Neural cell (in vitro differentiated cells): ENCODE data around the gene C10orf62. TPM values are rescaled to one million over a fixed set of nuclear protein-coding genes. Genes with fewer than 3 reads are reported as not detected.
"Not testable (repeated sequence)": the region's sequence is repeated elsewhere in the genome, so short reads cannot be mapped to it uniquely, and the experiment has no call there.

Source experiments
- H2AFZ ChIP-seq: fragments of 200-600, 300-800 bp; sonication (generic), shearing (Covaris generic); 2 replicates; pipeline ENCODE4 v1.6.0; 2014; ENCODE audit warnings: low read depth, mild to moderate bottlenecking, antibody characterized with exemption, low read length, moderate library complexity
- H3F3A ChIP-seq: fragments of 200-600 bp; shearing (Covaris generic); 2 replicates; pipeline ENCODE4 v1.6.1; 2016; ENCODE audit warnings: mild to moderate bottlenecking, moderate library complexity, mixed read lengths, antibody characterized with exemption, low read length; ENCODE audit not compliant: insufficient read depth, poor library complexity, severe bottlenecking
- H3K27ac ChIP-seq: fragments of 200-600, 300-800 bp; sonication (generic), shearing (Covaris generic); 2 replicates; pipeline ENCODE4 v1.5.1; 2014; ENCODE audit warnings: mild to moderate bottlenecking, low read length, moderate library complexity
- H3K27me3 ChIP-seq: fragments of 300-800, 200-600 bp; sonication (generic), shearing (Covaris generic); 2 replicates; pipeline ENCODE4 v1.6.0; 2014; ENCODE audit warnings: mild to moderate bottlenecking, low read depth, low read length, moderate library complexity; ENCODE audit not compliant: insufficient read depth
- H3K36me3 ChIP-seq: fragments of 300-800, 200-600 bp; sonication (generic), shearing (Covaris generic); 2 replicates; pipeline ENCODE4 v1.5.1; 2014; ENCODE audit warnings: mild to moderate bottlenecking, antibody characterized with exemption, low read length, moderate library complexity; ENCODE audit not compliant: insufficient read depth
- H3K4me2 ChIP-seq: fragments of 300-800, 200-600 bp; sonication (generic), shearing (Covaris generic); 2 replicates; pipeline ENCODE4 v1.6.0; 2014; ENCODE audit warnings: mild to moderate bottlenecking, low read length
- H3K4me3 ChIP-seq: fragments of 300-800, 200-600 bp; sonication (generic), shearing (Covaris generic); 2 replicates; pipeline ENCODE4 v1.5.1; 2014; ENCODE audit warnings: mild to moderate bottlenecking, low read length, moderate library complexity
- H3K79me2 ChIP-seq: fragments of 200-600 bp; shearing (Covaris generic); replicated peaks from 2 replicates; pipeline ENCODE4 v1.6.0; 2014; ENCODE audit warnings: mild to moderate bottlenecking, low read length, moderate library complexity; ENCODE audit not compliant: insufficient read depth
- H3K9ac ChIP-seq: fragments of 300-800, 200-600 bp; sonication (generic), shearing (Covaris generic); 2 replicates; pipeline ENCODE4 v1.6.1; 2016; ENCODE audit warnings: mild to moderate bottlenecking, low read length, mixed read lengths
- H3K9me2 ChIP-seq: fragments of 200-600 bp; shearing (Covaris generic); 2 replicates; pipeline ENCODE4 v1.6.1; 2016; ENCODE audit warnings: mild to moderate bottlenecking, low read length, mixed read lengths; ENCODE audit not compliant: insufficient read depth
- H3K9me3 ChIP-seq: fragments of 200-600, 300-800 bp; sonication (generic), shearing (Covaris generic); 2 replicates; pipeline ENCODE4 v1.6.1; 2016; ENCODE audit warnings: mild to moderate bottlenecking, mixed run types, low read length, moderate library complexity, mixed read lengths
- H4K20me1 ChIP-seq: fragments of 200-600 bp; shearing (Covaris generic); 2 replicates; pipeline ENCODE4 v1.6.1; 2016; ENCODE audit warnings: mild to moderate bottlenecking, mixed run types; ENCODE audit not compliant: insufficient read depth
- EZH2 ChIP-seq: fragments of 200-600, 300-800 bp; shearing (Covaris generic), sonication (generic); IDR thresholded peaks from 2 replicates; pipeline ENCODE4 v1.6.1; 2014; ENCODE audit warnings: antibody characterized with exemption, low read length, borderline replicate concordance, mild to moderate bottlenecking; ENCODE audit not compliant: insufficient read depth, poor library complexity, severe bottlenecking
- RAD21 ChIP-seq: fragments of 450-650 bp; conservative IDR thresholded peaks from 2 replicates; pipeline ENCODE4 v1.6.1; 2014; ENCODE audit warnings: antibody characterized with exemption, mild to moderate bottlenecking, moderate library complexity
- polyA plus RNA-seq: library from polyadenylated mRNA; depleted of rRNA; stranded (reverse); fragments of >200 nt; gene quantifications from 2 replicates; pipeline ENCODE4 v1.2.3, GENCODE V29; 2014
- TF ChIP-seq, protein P1 (sequence below): IDR thresholded peaks from 2 replicates; pipeline ENCODE4 v1.6.1; 2012; ENCODE audit warnings: borderline replicate concordance
- TF ChIP-seq, protein P2 (sequence below): fragments of 450-650 bp; IDR thresholded peaks from 2 replicates; pipeline ENCODE4 v1.5.1; 2014; ENCODE audit warnings: antibody characterized with exemption, mild to moderate bottlenecking, moderate library complexity; ENCODE audit not compliant: poor library complexity, severe bottlenecking

The C10orf62 gene
- polyA plus RNA-seq, 1 donor from 2014 or later = not detected

DNA sequence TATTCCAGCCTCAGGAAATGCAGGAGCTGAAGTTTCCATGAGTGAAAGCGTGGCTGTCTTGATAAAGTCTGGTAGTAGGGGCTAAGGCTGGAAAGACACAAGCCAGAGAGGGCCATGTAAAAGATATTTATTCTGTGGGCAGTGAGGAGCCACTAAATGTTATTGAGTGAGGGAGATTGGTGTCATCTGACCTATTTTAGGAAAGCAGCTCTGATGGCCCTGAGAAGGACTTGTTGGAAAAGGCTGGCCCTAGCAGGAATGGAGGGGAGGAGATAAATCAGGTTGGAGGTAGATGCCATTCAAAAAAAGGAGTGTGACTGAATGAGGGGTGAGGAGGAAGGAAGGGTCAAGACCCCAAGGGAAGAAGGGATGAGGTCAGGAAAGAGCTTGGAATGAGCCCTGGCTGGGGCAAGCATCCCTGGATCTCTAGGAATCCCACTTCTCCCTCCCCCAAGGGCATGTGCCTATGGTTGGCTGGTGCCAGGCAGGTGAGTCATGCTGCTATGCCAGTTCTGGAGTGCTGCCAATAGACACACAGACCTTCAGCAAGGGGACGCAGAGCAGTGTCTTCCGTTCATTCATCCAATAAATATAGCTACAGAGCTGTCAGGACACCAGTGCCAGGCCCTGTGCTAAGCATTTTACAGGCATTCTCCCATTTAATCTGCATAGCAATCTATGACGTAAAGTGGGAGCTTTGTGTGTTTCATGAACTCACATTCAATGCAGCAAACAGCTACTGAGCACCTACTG lies 15.0 kb upstream of the C10orf62 start:
- no peak overlapping the region for H3K4me2 ChIP-seq
- H3K4me3 ChIP-seq = no peak overlapping the region
- no peaks in the 10 kb centered on the region for H3K27me3 ChIP-seq
- H2AFZ ChIP-seq = no peak overlapping the region
- TF ChIP-seq, protein P1, sequence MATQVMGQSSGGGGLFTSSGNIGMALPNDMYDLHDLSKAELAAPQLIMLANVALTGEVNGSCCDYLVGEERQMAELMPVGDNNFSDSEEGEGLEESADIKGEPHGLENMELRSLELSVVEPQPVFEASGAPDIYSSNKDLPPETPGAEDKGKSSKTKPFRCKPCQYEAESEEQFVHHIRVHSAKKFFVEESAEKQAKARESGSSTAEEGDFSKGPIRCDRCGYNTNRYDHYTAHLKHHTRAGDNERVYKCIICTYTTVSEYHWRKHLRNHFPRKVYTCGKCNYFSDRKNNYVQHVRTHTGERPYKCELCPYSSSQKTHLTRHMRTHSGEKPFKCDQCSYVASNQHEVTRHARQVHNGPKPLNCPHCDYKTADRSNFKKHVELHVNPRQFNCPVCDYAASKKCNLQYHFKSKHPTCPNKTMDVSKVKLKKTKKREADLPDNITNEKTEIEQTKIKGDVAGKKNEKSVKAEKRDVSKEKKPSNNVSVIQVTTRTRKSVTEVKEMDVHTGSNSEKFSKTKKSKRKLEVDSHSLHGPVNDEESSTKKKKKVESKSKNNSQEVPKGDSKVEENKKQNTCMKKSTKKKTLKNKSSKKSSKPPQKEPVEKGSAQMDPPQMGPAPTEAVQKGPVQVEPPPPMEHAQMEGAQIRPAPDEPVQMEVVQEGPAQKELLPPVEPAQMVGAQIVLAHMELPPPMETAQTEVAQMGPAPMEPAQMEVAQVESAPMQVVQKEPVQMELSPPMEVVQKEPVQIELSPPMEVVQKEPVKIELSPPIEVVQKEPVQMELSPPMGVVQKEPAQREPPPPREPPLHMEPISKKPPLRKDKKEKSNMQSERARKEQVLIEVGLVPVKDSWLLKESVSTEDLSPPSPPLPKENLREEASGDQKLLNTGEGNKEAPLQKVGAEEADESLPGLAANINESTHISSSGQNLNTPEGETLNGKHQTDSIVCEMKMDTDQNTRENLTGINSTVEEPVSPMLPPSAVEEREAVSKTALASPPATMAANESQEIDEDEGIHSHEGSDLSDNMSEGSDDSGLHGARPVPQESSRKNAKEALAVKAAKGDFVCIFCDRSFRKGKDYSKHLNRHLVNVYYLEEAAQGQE = no peak
- TF ChIP-seq, protein P2, sequence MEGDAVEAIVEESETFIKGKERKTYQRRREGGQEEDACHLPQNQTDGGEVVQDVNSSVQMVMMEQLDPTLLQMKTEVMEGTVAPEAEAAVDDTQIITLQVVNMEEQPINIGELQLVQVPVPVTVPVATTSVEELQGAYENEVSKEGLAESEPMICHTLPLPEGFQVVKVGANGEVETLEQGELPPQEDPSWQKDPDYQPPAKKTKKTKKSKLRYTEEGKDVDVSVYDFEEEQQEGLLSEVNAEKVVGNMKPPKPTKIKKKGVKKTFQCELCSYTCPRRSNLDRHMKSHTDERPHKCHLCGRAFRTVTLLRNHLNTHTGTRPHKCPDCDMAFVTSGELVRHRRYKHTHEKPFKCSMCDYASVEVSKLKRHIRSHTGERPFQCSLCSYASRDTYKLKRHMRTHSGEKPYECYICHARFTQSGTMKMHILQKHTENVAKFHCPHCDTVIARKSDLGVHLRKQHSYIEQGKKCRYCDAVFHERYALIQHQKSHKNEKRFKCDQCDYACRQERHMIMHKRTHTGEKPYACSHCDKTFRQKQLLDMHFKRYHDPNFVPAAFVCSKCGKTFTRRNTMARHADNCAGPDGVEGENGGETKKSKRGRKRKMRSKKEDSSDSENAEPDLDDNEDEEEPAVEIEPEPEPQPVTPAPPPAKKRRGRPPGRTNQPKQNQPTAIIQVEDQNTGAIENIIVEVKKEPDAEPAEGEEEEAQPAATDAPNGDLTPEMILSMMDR = no peak
- no peak for TF ChIP-seq RAD21
- no peak overlapping the region for H3K27ac ChIP-seq
- no peaks in the 10 kb centered on the region for H3F3A ChIP-seq
- H3K36me3 ChIP-seq = no peaks in the 10 kb centered on the region
- no peaks in the 10 kb centered on the region for H3K9me2 ChIP-seq
- no peaks in the 10 kb centered on the region for H4K20me1 ChIP-seq
- no peaks in the 10 kb centered on the region for H3K9me3 ChIP-seq
- H3K79me2 ChIP-seq = no peaks in the 10 kb centered on the region
- no peak overlapping the region for H3K9ac ChIP-seq

DNA sequence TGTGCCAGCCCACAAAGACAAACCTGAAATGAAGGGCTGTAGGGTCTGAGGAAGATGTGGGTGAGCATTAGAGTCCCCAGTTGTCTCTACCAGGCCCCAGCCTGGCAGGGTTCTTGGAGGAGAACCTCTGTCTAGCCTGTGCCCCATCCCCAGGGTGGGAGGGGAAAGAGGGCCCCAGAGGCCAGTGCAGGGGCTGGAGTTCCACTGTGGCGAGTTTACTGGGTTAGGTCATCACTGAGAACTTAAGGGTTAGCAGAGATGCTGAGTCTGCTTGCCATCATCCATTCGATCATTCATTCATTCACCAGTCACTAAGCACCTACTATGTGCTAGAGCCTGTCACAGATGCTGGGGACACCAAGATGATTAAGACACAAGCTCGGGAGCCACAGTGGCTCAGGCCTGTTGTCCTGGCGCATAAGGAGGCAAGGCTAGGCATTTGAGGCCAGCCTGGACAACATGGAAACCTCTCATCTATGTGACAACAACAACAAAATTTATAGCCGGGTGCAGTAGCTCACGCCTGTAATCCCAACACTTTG lies 14.3 kb upstream of the C10orf62 start:
- H3K27ac ChIP-seq = no peak overlapping the region
- no peaks in the 10 kb centered on the region for H3K9me2 ChIP-seq
- TF ChIP-seq, protein P2 = no peak
- TF ChIP-seq EZH2 (no peak), RAD21 (no peak)
- TF ChIP-seq, protein P1 = no peak
- no peaks in the 10 kb centered on the region for H3K36me3 ChIP-seq
- H3K9ac ChIP-seq = no peak overlapping the region
- H3K4me2 ChIP-seq = no peak overlapping the region
- H4K20me1 ChIP-seq = no peaks in the 10 kb centered on the region
- H3K27me3 ChIP-seq = no peaks in the 10 kb centered on the region
- no peaks in the 10 kb centered on the region for H3K9me3 ChIP-seq
- no peaks in the 10 kb centered on the region for H3K79me2 ChIP-seq
- H3K4me3 ChIP-seq = no peak overlapping the region
- no peaks in the 10 kb centered on the region for H3F3A ChIP-seq
- H2AFZ ChIP-seq = no peak overlapping the region

DNA sequence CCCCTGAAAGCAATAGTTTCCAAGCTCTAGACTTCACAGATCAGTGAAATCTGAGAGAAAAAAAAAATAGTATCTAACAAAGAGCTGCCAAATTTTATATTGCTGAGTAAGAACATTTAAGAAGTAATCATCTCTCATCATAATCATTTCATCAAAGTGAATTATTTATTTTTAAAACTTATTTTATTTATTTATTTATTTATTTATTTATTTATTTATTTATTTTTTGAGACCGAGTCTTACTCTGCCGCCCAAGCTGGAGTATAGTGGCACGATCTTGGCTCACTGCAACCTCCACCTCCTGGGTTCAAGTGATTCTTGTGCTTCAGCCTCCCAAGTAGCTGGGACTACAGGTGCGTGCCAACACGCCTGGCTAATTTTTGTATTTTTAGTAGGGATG lies 13.0 kb upstream of the C10orf62 start:
- not testable (repeated sequence) for H3K9me2 ChIP-seq, H3K27me3 ChIP-seq, H3K27ac ChIP-seq, H3K36me3 ChIP-seq, H4K20me1 ChIP-seq, H3K4me3 ChIP-seq, H3K4me2 ChIP-seq, H3K9me3 ChIP-seq, H3K9ac ChIP-seq, H3K79me2 ChIP-seq, H2AFZ ChIP-seq, H3F3A ChIP-seq
